Measurements from ENCODE around the gene MYO10. TPM values are rescaled to one million over a fixed set of nuclear protein-coding genes. Genes with fewer than 3 reads are reported as not detected.

The MYO10 gene
- total RNA-seq, 1 experiment from 2014 or later: 89.8 TPM

DNA sequence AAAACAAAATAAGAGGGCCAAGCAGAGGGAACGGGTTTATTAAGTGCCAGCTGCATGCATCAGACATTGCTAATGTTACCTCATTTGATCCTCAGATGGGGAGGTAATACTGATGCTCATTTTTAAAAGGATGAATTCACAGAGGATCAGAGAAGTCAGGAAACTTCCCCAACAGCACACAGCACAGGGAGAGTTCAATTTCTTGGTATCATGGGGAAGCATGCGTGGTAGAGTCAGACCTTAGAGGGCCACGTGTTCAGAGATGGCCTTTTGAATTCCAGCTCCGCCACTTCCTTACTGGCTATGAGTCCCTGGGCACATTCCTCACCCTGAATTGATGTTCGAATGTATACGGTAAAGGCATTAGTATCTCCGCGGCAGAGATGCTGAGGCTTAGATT lies 108.3 kb downstream of the MYO10 start:
- POLR2A ChIA-PET: no interaction called here
- no peak overlapping the region for H3K4me3 Mint-ChIP-seq
- no peak for TF ChIP-seq ZBTB43 (CRISPR knock-in tag; IDR thresholded peaks at IDR 0.05)
- TF ChIP-seq, protein P1, sequence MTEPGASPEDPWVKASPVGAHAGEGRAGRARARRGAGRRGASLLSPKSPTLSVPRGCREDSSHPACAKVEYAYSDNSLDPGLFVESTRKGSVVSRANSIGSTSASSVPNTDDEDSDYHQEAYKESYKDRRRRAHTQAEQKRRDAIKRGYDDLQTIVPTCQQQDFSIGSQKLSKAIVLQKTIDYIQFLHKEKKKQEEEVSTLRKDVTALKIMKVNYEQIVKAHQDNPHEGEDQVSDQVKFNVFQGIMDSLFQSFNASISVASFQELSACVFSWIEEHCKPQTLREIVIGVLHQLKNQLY (CRISPR knock-in tag; IDR thresholded peaks at IDR 0.05): no peak
- no peaks in the 10 kb centered on the region for H3K4me1 Mint-ChIP-seq
- H3K27me3 Mint-ChIP-seq (ENCODE audit: low read depth): no peaks in the 10 kb centered on the region
- no peaks in the 10 kb centered on the region for H3K36me3 Mint-ChIP-seq
- CTCF ChIA-PET: no interaction called here
- H3K9me3 Mint-ChIP-seq: peaks cover 6% of the 10 kb centered on the region
- DNase-seq (ENCODE audit: low spot score) (no peak), ATAC-seq (no peak)
- peak overlapping the region; percentile 62; the same call in 1 of the 2 replicates for H3K27ac Mint-ChIP-seq

GRCh38 chr5:16826379-16827125 lies 109.5 kb downstream of the MYO10 start:
- POLR2A ChIA-PET: interaction anchor here (1.0 kb wide), 1 partner anchor 32 kb away, joined by 5 read pairs; no protein-coding TSS in a partner anchor
- no peak for DNase-seq (ENCODE audit: low spot score)
- Mint-ChIP-seq H3K9me3 (peaks cover 6% of the 10 kb centered on the region), H3K4me1 (no peaks in the 10 kb centered on the region), H3K27me3 (ENCODE audit: low read depth) (no peaks in the 10 kb centered on the region), H3K36me3 (no peaks in the 10 kb centered on the region), H3K4me3 (no peak overlapping the region), H3K27ac (peak overlapping the region; percentile 47; the same call in 1 of the 2 replicates)
- ATAC-seq: no peak
- CTCF ChIA-PET: no interaction called here
- no peak for TF ChIP-seq STAT6 (CRISPR knock-in tag; conservative IDR thresholded peaks at IDR 0.05; ENCODE audit: low read depth)

DNA sequence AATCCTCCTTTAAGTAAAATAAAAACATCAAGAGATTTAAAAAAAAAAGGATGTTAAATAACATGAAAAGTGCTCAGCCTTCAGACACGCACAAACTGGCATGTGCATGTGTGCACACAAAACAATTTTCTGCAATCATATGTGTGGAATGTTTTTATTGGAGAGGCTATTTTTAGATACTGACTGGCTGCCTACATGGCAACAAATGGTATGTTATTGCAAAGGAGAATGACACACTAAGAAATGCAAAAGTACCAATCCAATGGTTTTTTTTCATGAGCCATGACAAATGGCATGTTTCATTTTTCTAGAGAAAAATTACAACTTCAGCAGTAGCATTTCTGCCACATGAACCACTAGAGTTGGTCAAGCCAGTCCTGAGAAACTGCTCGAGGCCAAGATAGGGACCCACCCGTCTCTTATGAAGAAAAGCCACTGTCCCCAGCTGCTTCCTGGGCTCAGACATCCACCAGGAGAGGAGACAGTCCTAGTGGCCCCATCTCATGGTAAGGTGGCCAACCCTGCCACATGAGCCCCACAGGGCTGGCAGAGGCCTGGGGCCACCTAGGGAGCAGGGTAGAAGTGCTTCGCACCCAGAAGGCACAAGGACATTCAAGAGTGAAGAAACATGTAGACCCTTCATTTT lies 116.4 kb downstream of the MYO10 start:
- no peaks in the 10 kb centered on the region for H3K27me3 Mint-ChIP-seq (ENCODE audit: low read depth)
- POLR2A ChIA-PET: no interaction called here
- no peak overlapping the region for H3K27ac Mint-ChIP-seq
- H3K4me3 Mint-ChIP-seq: no peak overlapping the region
- DNase-seq (ENCODE audit: low spot score) (no peak), ATAC-seq (no peak)
- CTCF ChIA-PET: no interaction called here
- H3K4me1 Mint-ChIP-seq: no peaks in the 10 kb centered on the region
- H3K36me3 Mint-ChIP-seq: peaks cover 4% of the 10 kb centered on the region; the same call in 1 of the 2 replicates
- H3K9me3 Mint-ChIP-seq: no peaks in the 10 kb centered on the region
- TF ChIP-seq CREM (CRISPR knock-in tag; IDR thresholded peaks at IDR 0.05) (no peak), FOXJ3 (CRISPR knock-in tag; IDR thresholded peaks at IDR 0.05; ENCODE audit: borderline replicate concordance) (no peak), JAZF1 (CRISPR knock-in tag; IDR thresholded peaks at IDR 0.05) (no peak), ATF1 (CRISPR knock-in tag; IDR thresholded peaks at IDR 0.05) (no peak), JUN (CRISPR knock-in tag; IDR thresholded peaks at IDR 0.05) (no peak), STAT6 (CRISPR knock-in tag; conservative IDR thresholded peaks at IDR 0.05; ENCODE audit: low read depth) (no peak)

DNA sequence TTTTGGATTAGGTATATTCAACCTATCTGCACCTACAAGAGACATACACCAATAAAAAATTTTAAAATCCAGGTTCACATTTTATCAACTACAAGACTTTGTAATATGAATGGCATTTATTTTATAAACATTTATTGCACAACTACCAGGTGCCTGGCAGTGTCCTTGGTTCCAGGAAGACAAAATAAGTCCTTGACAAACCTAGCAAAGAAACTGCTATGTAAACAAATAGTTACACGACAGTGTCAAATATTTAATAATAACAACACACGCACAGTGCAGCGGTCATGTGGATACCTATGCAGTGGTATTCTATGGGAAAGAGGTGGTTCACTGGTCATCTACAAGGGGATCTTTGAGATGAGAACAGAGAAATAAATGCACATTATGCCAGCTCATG lies 120.7 kb downstream of the MYO10 start:
- H3K36me3 Mint-ChIP-seq: peaks cover 9% of the 10 kb centered on the region
- ATAC-seq (no peak), DNase-seq (ENCODE audit: low spot score) (no peak)
- H3K9me3 Mint-ChIP-seq: no peaks in the 10 kb centered on the region
- ChIA-PET CTCF (interaction anchor here (0.6 kb wide), 1 partner anchor 99 kb away, joined by 4 read pairs; no protein-coding TSS in a partner anchor), POLR2A (interaction anchor here (0.7 kb wide), 1 partner anchor 1209 kb away, joined by 4 read pairs; no protein-coding TSS in a partner anchor)
- H3K4me3 Mint-ChIP-seq: no peak overlapping the region
- no peaks in the 10 kb centered on the region for H3K27me3 Mint-ChIP-seq (ENCODE audit: low read depth)
- H3K27ac Mint-ChIP-seq: no peak overlapping the region
- no peaks in the 10 kb centered on the region for H3K4me1 Mint-ChIP-seq
- TF ChIP-seq ZNF219 (CRISPR knock-in tag; IDR thresholded peaks at IDR 0.05; ENCODE audit: borderline replicate concordance) (no peak), AFF4 (CRISPR knock-in tag; IDR thresholded peaks at IDR 0.05; ENCODE audit: borderline replicate concordance) (no peak), FOXJ3 (CRISPR knock-in tag; IDR thresholded peaks at IDR 0.05; ENCODE audit: borderline replicate concordance) (no peak)
- TF ChIP-seq, protein P2, sequence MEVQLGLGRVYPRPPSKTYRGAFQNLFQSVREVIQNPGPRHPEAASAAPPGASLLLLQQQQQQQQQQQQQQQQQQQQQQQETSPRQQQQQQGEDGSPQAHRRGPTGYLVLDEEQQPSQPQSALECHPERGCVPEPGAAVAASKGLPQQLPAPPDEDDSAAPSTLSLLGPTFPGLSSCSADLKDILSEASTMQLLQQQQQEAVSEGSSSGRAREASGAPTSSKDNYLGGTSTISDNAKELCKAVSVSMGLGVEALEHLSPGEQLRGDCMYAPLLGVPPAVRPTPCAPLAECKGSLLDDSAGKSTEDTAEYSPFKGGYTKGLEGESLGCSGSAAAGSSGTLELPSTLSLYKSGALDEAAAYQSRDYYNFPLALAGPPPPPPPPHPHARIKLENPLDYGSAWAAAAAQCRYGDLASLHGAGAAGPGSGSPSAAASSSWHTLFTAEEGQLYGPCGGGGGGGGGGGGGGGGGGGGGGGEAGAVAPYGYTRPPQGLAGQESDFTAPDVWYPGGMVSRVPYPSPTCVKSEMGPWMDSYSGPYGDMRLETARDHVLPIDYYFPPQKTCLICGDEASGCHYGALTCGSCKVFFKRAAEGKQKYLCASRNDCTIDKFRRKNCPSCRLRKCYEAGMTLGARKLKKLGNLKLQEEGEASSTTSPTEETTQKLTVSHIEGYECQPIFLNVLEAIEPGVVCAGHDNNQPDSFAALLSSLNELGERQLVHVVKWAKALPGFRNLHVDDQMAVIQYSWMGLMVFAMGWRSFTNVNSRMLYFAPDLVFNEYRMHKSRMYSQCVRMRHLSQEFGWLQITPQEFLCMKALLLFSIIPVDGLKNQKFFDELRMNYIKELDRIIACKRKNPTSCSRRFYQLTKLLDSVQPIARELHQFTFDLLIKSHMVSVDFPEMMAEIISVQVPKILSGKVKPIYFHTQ (CRISPR knock-in tag; IDR thresholded peaks at IDR 0.05): no peak
